Kidney glomerular epithelial cell (primary cell): ENCODE data around the gene PRAMEF11.
"Not testable (repeated sequence)": the region's sequence is repeated elsewhere in the genome, so short reads cannot be mapped to it uniquely, and the experiment has no call there.

ENCODE experiments used
- DNase-seq: peaks from one replicate; lab custom pipeline; 2025; lab: John Stamatoyannopoulos, UW

The PRAMEF11 gene

GRCh38 chr1:12831310-12831709 lies at the start of gene PRAMEF11:
Gene PRAMEF11 (minus strand): TSS chr1:12831410. CDS start chr1:12828789, 2,621 bp downstream.
- DNase-seq: not testable (repeated sequence)

GRCh38 chr1:12878453-12878852 lies 47.2 kb upstream of the PRAMEF11 start:
- DNase-seq: not testable (repeated sequence)

- not testable (repeated sequence) for DNase-seq
Measured at GRCh38 chr1:12863131-12863880, 32.1 kb upstream of the PRAMEF11 start.

GRCh38 chr1:12856786-12857185 lies 25.6 kb upstream of the PRAMEF11 start, which contains the start of gene PRAMEF2:
Gene PRAMEF2 (plus strand): TSS chr1:12857086. CDS start chr1:12859010, 1,924 bp downstream.
- not testable (repeated sequence) for DNase-seq

- peak; percentile 8 for DNase-seq
Measured at GRCh38 chr1:12851779-12852178, 20.6 kb upstream of the PRAMEF11 start.

GRCh38 chr1:12848620-12849019 lies 17.4 kb upstream of the PRAMEF11 start, which contains the start of gene HNRNPCL1:
Gene HNRNPCL1 (minus strand): TSS chr1:12848720. CDS start chr1:12848289, 431 bp downstream.
- not testable (repeated sequence) for DNase-seq

GRCh38 chr1:12833251-12833650 lies 2.0 kb upstream of the PRAMEF11 start:
- DNase-seq: not testable (repeated sequence)

GRCh38 chr1:12819061-12819460 lies 12.1 kb downstream of the PRAMEF11 start:
- not testable (repeated sequence) for DNase-seq

- DNase-seq: no peak
Measured at GRCh38 chr1:12811409-12811784, 19.8 kb downstream of the PRAMEF11 start.

GRCh38 chr1:12810691-12811408 lies 20.4 kb downstream of the PRAMEF11 start:
- peak; percentile 58 for DNase-seq

- no peak for DNase-seq
Measured at GRCh38 chr1:12809933-12810332, 21.3 kb downstream of the PRAMEF11 start.

GRCh38 chr1:12799730-12800129 lies 31.5 kb downstream of the PRAMEF11 start:
- no peak for DNase-seq

GRCh38 chr1:12798911-12799310 lies 32.3 kb downstream of the PRAMEF11 start:
- no peak for DNase-seq

- DNase-seq: not testable (repeated sequence)
Measured at GRCh38 chr1:12791097-12791496, 40.1 kb downstream of the PRAMEF11 start, which contains the start of gene PRAMEF1. Gene PRAMEF1 (plus strand): TSS chr1:12791397. CDS start chr1:12793228, 1,831 bp downstream.

GRCh38 chr1:12784729-12785128 lies 46.5 kb downstream of the PRAMEF11 start:
- DNase-seq: not testable (repeated sequence)

- not testable (repeated sequence) for DNase-seq
Measured at GRCh38 chr1:12783783-12784182, 47.4 kb downstream of the PRAMEF11 start.

GRCh38 chr1:12781488-12781887 lies 49.7 kb downstream of the PRAMEF11 start:
- not testable (repeated sequence) for DNase-seq

- DNase-seq: no peak
Measured at GRCh38 chr1:12778907-12779306, 52.3 kb downstream of the PRAMEF11 start.

GRCh38 chr1:12778061-12778460 lies 53.1 kb downstream of the PRAMEF11 start:
- no peak for DNase-seq

- no peak for DNase-seq
Measured at GRCh38 chr1:12776801-12777557, 54.2 kb downstream of the PRAMEF11 start.

GRCh38 chr1:12775443-12775842 lies 55.8 kb downstream of the PRAMEF11 start:
- no peak for DNase-seq

- DNase-seq: no peak
Measured at GRCh38 chr1:12774801-12775345, 56.3 kb downstream of the PRAMEF11 start.
